Keratinocyte (primary cell): ENCODE measurements around the gene ARIH1. TPM values are rescaled to one million over a fixed set of nuclear protein-coding genes. Genes with fewer than 3 reads are reported as not detected.

ENCODE experiments used
- DNase-seq: peaks from one replicate; pipeline ENCODE4 v3.0.0-alpha.2; 2011; ENCODE audit warnings: low read depth, missing footprints, low spot score
- FAIRE-seq: peaks from 2 replicates; lab custom pipeline; 2011; peaks lifted over from hg19 to GRCh38; lab: Jason Lieb, UNC
- H2AFZ ChIP-seq: 2 replicates; pipeline ENCODE4 v1.6.0; 2012; ENCODE audit warnings: low read length, control low read depth, inconsistent platforms; ENCODE audit not compliant: control insufficient read depth
- H3K27ac ChIP-seq: 2 replicates; pipeline ENCODE4 v1.5.1; 2011; ENCODE audit warnings: low read length; ENCODE audit not compliant: control insufficient read depth, insufficient read depth
- H3K27me3 ChIP-seq: 3 replicates; pipeline ENCODE4 v1.6.0; 2011; ENCODE audit warnings: low read length; ENCODE audit not compliant: control insufficient read depth, insufficient read depth; ENCODE audit errors: extremely low read depth
- H3K36me3 ChIP-seq, 2 experiments: 2 replicates in 1 of 2; 3 replicates in 1 of 2; pipeline ENCODE4 v1.5.1; 2011; ENCODE audit warnings: low read length in 2 of 2, mild to moderate bottlenecking in 1 of 2; ENCODE audit not compliant: control insufficient read depth in 2 of 2, insufficient read depth in 2 of 2; ENCODE audit errors: extremely low read depth in 1 of 2
- H3K4me1 ChIP-seq: 3 replicates; pipeline ENCODE4 v1.5.1; 2011; ENCODE audit warnings: low read length; ENCODE audit not compliant: control insufficient read depth, insufficient read depth; ENCODE audit errors: extremely low read depth
- H3K4me2 ChIP-seq: 3 replicates; pipeline ENCODE4 v1.6.0; 2011; ENCODE audit warnings: low read depth, low read length; ENCODE audit not compliant: control insufficient read depth, insufficient read depth; ENCODE audit errors: extremely low read depth
- H3K4me3 ChIP-seq, 3 experiments: fragments of 200-600 bp in 1 of 3; sonication (generic) in 1 of 3; 2 replicates in 2 of 3; 3 replicates in 1 of 3; pipeline ENCODE4 v1.5.1; 2011 to 2016; ENCODE audit warnings: low read length in 3 of 3, mild to moderate bottlenecking in 3 of 3, control low read depth in 2 of 3, inconsistent platforms in 1 of 3, low read depth in 1 of 3, mixed read lengths in 1 of 3, mixed run types in 1 of 3, moderate library complexity in 1 of 3; ENCODE audit not compliant: control insufficient read depth in 2 of 3, insufficient read depth in 2 of 3; ENCODE audit errors: extremely low read depth in 1 of 3
- H3K79me2 ChIP-seq: 2 replicates; pipeline ENCODE4 v1.6.0; 2012; ENCODE audit warnings: low read length; ENCODE audit not compliant: control insufficient read depth, insufficient read depth
- H3K9ac ChIP-seq: 3 replicates; pipeline ENCODE4 v1.6.0; 2011; ENCODE audit warnings: low read length; ENCODE audit not compliant: control insufficient read depth, insufficient read depth; ENCODE audit errors: extremely low read depth
- H3K9me1 ChIP-seq: 3 replicates; pipeline ENCODE4 v1.6.0; 2011; ENCODE audit warnings: low read length; ENCODE audit not compliant: control insufficient read depth, insufficient read depth; ENCODE audit errors: extremely low read depth
- H3K9me3 ChIP-seq: 2 replicates; pipeline ENCODE4 v1.5.1; 2012; ENCODE audit warnings: low read depth, low read length; ENCODE audit not compliant: control insufficient read depth
- H4K20me1 ChIP-seq: 3 replicates; pipeline ENCODE4 v1.6.0; 2011; ENCODE audit warnings: low read length; ENCODE audit not compliant: control insufficient read depth, insufficient read depth; ENCODE audit errors: extremely low read depth
- CTCF ChIP-seq, 3 experiments: IDR thresholded peaks in 1 of 3; conservative IDR thresholded peaks in 1 of 3; optimal IDR thresholded peaks in 1 of 3; 2 replicates in 2 of 3; 3 replicates in 1 of 3; pipeline versions ENCODE3 to v1.5.1; 2011; ENCODE audit warnings: low read length in 3 of 3, mild to moderate bottlenecking in 3 of 3, moderate library complexity in 2 of 3, control low read depth in 1 of 3, inconsistent platforms in 1 of 3; ENCODE audit not compliant: insufficient read depth in 2 of 3; ENCODE audit errors: extremely low read depth in 1 of 3
- EZH2 ChIP-seq: IDR thresholded peaks from one replicate; pipeline ENCODE4 v1.6.1; 2012; ENCODE audit warnings: inconsistent platforms, mild to moderate bottlenecking, low read length, moderate library complexity
- dilution Hi-C: fragments of 300-500 bp; cut with MboI; formaldehyde crosslinking; loops from one replicate; pipeline ENCODE4 v1.7.0; 2020; ENCODE audit warnings: low sequenced_read_pairs; ENCODE audit not compliant: extremely low pct_ligation_motif_present
- polyA plus RNA-seq, 5 experiments: library from polyadenylated mRNA; depleted of rRNA in 3 of 5; stranded (reverse) in 3 of 5; stranded (forward) in 1 of 5; unstranded in 1 of 5; fragments of >200 nt; gene quantifications; 1 replicate in 1 of 5; 2 replicates in 3 of 5; 3 replicates in 1 of 5; pipeline versions ENCODE4 v1.2.1 to v1.2.3, GENCODE V29; 2011 to 2012; ENCODE audit warnings: missing spikeins in 2 of 5, low read depth in 1 of 5, low replicate concordance in 1 of 5

ARIH1 gene
- polyA plus RNA-seq, 1 donor (not counting 4 experiments of a cell fraction or from before 2014, with no cell fraction given) = 70.6 TPM

- no peak overlapping the region for H3K4me3 ChIP-seq
- H3K27ac ChIP-seq = no peak overlapping the region
- H3K4me2 ChIP-seq = no peak overlapping the region
- peaks cover 66% of the 10 kb centered on the region for H3K79me2 ChIP-seq
- no peaks in the 10 kb centered on the region for H3K4me1 ChIP-seq
- H3K9me3 ChIP-seq = peaks cover 4% of the 10 kb centered on the region
- H4K20me1 ChIP-seq = peaks cover 4% of the 10 kb centered on the region
- DNase-seq (no peak), FAIRE-seq (no peak)
- no peaks in the 10 kb centered on the region for H3K36me3 ChIP-seq
- no peaks in the 10 kb centered on the region for H3K27me3 ChIP-seq
- dilution Hi-C loops = no loop called here
- H3K9ac ChIP-seq = no peak overlapping the region
- H3K9me1 ChIP-seq = no peaks in the 10 kb centered on the region
- no peak overlapping the region for H2AFZ ChIP-seq
- no peak for TF ChIP-seq CTCF (optimal IDR thresholded peaks at IDR 0.05 in 1 of 3, IDR thresholded peaks at IDR 0.05 in 1 of 3, conservative IDR thresholded peaks at IDR 0.05 in 1 of 3; ENCODE audit: extremely low read depth in 1 of 3, insufficient read depth in 2 of 3, low read length in 3 of 3)
- TF ChIP-seq EZH2 = no peak
These were observed 62.4 kb downstream of the ARIH1 start for GRCh38 chr15:72536506-72536905.

GRCh38 chr15:72538931-72539330 is 64.8 kb downstream of the ARIH1 start:
- H3K27me3 ChIP-seq = no peaks in the 10 kb centered on the region
- DNase-seq = no peak
- H3K9me1 ChIP-seq = no peaks in the 10 kb centered on the region
- H3K4me1 ChIP-seq = no peaks in the 10 kb centered on the region
- TF ChIP-seq CTCF (optimal IDR thresholded peaks at IDR 0.05 in 1 of 3, IDR thresholded peaks at IDR 0.05 in 1 of 3, conservative IDR thresholded peaks at IDR 0.05 in 1 of 3; ENCODE audit: extremely low read depth in 1 of 3, insufficient read depth in 2 of 3, low read length in 3 of 3) (no peak), EZH2 (no peak)
- H3K27ac ChIP-seq = no peak overlapping the region
- dilution Hi-C loops = no loop called here
- H3K4me3 ChIP-seq = no peak overlapping the region
- H3K79me2 ChIP-seq = peaks cover 57% of the 10 kb centered on the region
- peaks cover 4% of the 10 kb centered on the region for H4K20me1 ChIP-seq
- no peak overlapping the region for H3K9ac ChIP-seq
- no peak overlapping the region for H3K4me2 ChIP-seq
- no peak for FAIRE-seq
- H3K9me3 ChIP-seq = peaks cover 4% of the 10 kb centered on the region
- H2AFZ ChIP-seq = no peak overlapping the region
- H3K36me3 ChIP-seq = no peaks in the 10 kb centered on the region
